C4-2B (cell line): ENCODE data around the gene OR5V1.

Experiments used
- ZFX ChIP-seq: fragments of 450-650 bp; IDR thresholded peaks from 2 replicates; pipeline ENCODE4 v1.6.1; 2017
- TF ChIP-seq, protein P1 (sequence below): fragments of 450-650 bp; conservative IDR thresholded peaks from 2 replicates; pipeline ENCODE4 v1.5.1; 2017; ENCODE audit warnings: mild to moderate bottlenecking

GRCh38 chr6:29355603-29356002 is 13.1 kb downstream of the OR5V1 start:
- TF ChIP-seq, protein P1, sequence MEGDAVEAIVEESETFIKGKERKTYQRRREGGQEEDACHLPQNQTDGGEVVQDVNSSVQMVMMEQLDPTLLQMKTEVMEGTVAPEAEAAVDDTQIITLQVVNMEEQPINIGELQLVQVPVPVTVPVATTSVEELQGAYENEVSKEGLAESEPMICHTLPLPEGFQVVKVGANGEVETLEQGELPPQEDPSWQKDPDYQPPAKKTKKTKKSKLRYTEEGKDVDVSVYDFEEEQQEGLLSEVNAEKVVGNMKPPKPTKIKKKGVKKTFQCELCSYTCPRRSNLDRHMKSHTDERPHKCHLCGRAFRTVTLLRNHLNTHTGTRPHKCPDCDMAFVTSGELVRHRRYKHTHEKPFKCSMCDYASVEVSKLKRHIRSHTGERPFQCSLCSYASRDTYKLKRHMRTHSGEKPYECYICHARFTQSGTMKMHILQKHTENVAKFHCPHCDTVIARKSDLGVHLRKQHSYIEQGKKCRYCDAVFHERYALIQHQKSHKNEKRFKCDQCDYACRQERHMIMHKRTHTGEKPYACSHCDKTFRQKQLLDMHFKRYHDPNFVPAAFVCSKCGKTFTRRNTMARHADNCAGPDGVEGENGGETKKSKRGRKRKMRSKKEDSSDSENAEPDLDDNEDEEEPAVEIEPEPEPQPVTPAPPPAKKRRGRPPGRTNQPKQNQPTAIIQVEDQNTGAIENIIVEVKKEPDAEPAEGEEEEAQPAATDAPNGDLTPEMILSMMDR = no peak; the same call in 1 of the 2 replicates
- TF ChIP-seq ZFX = no peak
